ENCODE data around the gene RPL39.
"Not testable (repeated sequence)": the region's sequence is repeated elsewhere in the genome, so short reads cannot be mapped to it uniquely, and the experiment has no call there.

The RPL39 gene

DNA sequence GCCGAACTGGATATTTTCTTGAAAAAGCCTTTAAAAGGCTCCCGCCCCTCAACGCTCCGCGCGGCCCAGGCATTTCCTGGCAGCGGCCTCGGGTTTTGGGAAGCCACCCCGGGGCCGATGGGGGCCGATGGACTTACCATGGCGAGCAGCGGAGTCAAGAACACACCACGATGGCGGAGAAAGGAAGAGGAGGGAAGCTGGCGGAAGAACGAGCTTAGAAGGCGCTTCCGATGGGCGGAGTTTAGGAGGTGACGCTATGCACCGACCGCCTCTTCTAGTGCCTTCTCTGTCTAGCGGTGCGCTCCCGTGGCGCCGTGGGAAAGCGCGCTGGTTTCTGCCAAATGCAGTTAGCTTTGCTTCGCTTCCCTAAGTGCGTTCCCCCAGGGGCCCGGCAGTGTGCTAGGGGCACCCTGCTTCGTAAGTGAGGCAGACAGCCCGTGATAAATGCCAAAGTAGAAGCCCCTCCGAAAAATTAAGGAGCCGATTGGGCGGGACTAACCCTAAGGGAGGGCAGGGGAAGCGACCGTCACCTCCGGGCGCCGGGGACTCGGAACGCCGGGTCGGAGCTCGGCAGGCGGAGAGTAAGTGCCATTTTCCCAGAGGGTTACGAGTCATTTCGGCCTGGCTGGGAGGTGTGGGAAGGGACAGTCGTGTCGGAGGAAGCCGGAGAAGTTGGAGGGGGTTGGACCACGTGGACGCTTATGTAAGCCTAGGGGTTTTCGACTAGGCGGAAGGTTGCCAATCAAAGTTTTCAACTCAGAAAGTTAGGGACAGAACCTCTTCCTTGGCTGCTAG lies at the start of gene RPL39:
TSS of gene RPL39 (minus strand) at position 194 of the 795 bp plus-strand sequence. CDS start at position 140, 54 bp downstream.
- peak within 1 kb of the TSS; percentile 75 for H3K4me3 ChIP-seq (ENCODE audit: low read length)
- TF ChIP-seq, protein P1, sequence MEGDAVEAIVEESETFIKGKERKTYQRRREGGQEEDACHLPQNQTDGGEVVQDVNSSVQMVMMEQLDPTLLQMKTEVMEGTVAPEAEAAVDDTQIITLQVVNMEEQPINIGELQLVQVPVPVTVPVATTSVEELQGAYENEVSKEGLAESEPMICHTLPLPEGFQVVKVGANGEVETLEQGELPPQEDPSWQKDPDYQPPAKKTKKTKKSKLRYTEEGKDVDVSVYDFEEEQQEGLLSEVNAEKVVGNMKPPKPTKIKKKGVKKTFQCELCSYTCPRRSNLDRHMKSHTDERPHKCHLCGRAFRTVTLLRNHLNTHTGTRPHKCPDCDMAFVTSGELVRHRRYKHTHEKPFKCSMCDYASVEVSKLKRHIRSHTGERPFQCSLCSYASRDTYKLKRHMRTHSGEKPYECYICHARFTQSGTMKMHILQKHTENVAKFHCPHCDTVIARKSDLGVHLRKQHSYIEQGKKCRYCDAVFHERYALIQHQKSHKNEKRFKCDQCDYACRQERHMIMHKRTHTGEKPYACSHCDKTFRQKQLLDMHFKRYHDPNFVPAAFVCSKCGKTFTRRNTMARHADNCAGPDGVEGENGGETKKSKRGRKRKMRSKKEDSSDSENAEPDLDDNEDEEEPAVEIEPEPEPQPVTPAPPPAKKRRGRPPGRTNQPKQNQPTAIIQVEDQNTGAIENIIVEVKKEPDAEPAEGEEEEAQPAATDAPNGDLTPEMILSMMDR (IDR thresholded peaks at IDR 0.05; ENCODE audit: insufficient read depth, low read depth, low read length, missing control alignments), result no peak
- peak; percentile 89 for DNase-seq (ENCODE audit: low read depth)

DNA sequence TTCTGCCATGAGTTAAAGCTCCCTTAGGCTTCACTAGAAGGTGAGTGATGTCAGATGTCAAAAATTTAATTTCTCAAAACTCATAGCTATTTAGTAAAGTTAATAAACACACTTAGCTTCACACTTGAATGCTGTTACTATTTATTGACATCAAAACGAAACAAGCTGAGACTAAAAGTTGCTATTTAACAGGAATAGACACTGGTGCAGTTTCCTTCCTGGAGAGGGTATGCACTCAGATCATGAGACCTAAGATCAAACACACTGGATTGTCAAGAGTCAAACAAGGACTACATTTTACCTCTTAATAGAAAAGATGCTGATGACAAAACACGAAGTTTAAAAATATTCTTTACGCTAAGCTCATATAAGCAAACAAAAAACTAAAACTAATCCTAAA lies 42.5 kb upstream of the RPL39 start:
- TF ChIP-seq, protein P1 (IDR thresholded peaks at IDR 0.05; ENCODE audit: insufficient read depth, low read depth, low read length, missing control alignments), result no peak
- no peak for DNase-seq (ENCODE audit: low read depth)
- H3K4me3 ChIP-seq (ENCODE audit: low read length), result no peak overlapping the region

DNA sequence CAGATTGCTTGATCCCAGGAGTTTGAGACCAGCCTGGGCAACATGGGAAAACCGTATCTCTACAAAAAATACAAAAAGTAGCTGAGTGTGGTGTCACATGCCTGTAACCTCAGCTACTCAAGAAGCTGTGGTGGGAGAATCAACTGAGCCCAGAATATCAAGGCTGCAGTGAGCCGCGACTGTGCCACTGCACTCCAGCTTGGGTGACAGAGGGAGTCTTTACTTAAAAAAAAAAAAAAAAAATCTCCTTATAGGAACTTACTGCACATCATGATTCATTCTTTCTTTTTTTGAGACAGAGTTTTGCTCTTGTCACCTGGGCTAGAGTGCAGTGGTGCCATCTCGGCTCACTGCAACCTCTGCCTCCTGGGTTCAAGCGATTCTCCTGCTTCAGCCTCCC lies 37.0 kb upstream of the RPL39 start:
- no peak for DNase-seq (ENCODE audit: low read depth)
- TF ChIP-seq, protein P1 (IDR thresholded peaks at IDR 0.05; ENCODE audit: insufficient read depth, low read depth, low read length, missing control alignments), result no peak
- no peak overlapping the region for H3K4me3 ChIP-seq (ENCODE audit: low read length)

DNA sequence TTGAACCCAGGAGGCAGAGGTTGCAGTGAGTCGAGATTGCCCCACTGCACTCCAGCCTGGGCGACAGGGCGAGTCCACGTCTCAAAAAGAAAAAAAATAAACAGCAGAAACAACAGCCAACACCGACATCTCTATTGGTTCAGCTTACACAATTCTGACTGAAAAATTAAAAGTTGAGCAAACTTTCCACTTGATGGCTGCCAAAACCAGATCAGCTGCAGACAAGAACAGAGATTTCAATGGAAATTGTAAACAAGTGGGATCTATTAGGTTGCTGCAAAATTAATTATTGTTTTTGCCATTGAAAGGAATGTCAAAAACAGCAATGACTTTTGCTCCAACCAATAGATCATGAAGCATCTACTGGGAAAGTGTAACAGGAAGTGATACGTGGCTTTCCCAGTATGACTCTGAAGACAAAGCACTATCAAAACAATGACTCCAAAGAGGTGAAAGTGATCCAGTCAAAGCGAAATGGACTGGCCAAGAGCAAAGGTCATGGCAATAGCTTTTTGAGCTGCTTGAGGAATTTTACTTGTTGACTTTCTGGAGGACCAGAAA lies 35.0 kb upstream of the RPL39 start:
- no peak overlapping the region for H3K4me3 ChIP-seq (ENCODE audit: low read length)
- peak; percentile 7 for DNase-seq (ENCODE audit: low read depth)
- TF ChIP-seq, protein P1 (IDR thresholded peaks at IDR 0.05; ENCODE audit: insufficient read depth, low read depth, low read length, missing control alignments), result no peak

DNA sequence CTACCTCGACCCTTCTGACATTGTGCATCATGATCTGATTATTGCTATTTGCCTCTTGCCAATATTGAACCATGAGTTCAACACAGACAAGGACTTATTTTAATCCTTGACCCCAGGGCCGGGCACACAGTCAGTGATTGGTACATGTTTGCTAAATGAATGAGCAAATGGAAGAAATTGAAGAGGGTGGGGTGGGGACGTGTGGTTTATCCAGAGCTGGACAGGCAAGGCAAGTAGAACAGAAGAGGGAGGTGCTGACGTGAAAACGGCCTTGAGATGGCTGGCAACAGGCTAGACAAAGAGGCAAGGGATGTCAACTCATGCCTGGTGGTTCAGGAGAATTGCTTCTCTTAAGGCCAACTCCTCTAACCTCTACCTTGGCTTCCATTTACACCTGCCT lies 32.8 kb upstream of the RPL39 start:
- not testable (repeated sequence) for H3K4me3 ChIP-seq (ENCODE audit: low read length); DNase-seq (ENCODE audit: low read depth)

DNA sequence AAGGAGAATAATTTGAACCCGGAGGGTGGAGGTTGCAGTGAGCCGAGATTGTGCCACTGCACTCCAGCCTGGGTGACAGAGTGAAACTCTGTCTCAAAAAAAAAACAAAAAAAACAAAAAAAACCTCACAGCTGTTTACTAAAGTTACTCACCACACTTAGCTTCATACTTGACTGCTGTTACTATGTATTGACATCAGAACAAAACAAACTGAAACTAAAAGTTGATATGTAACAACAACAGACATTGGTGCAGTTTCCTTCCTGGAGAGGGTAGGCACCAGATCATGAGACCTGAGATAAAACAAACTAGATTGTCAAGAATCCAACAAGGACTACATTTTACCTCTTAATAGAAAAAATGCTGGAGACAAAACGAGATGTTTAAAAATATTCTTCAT lies 30.3 kb upstream of the RPL39 start:
- H3K4me3 ChIP-seq (ENCODE audit: low read length); DNase-seq (ENCODE audit: low read depth): not testable (repeated sequence)

DNA sequence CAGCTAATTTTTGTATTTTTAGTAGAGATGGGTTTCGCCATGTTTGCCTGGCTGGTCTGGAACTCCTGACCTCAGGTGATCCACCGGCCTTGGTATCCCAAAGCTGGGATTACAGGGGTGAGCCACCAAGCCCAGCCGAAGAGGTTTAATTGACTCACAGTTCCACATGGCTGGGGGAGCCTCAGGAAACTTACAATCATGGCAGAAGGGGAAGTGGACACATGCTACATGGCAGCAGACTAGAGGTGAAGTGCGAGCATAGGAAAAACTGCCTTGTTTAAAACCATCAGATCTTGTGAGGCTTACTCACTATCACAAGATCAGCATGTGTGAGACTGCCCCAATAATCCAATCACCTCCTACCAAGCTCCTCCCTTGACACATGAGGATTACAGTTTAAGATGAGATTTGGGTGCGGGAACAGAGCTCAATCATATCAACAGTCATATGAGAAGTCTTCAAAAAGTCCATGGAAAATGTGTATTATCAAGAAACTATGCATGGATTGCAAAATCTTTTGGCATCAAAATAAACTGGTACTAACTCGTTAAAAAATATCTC lies 25.8 kb upstream of the RPL39 start:
- TF ChIP-seq, protein P1 (IDR thresholded peaks at IDR 0.05; ENCODE audit: insufficient read depth, low read depth, low read length, missing control alignments), result no peak
- no peak for DNase-seq (ENCODE audit: low read depth)
- no peak overlapping the region for H3K4me3 ChIP-seq (ENCODE audit: low read length)

DNA sequence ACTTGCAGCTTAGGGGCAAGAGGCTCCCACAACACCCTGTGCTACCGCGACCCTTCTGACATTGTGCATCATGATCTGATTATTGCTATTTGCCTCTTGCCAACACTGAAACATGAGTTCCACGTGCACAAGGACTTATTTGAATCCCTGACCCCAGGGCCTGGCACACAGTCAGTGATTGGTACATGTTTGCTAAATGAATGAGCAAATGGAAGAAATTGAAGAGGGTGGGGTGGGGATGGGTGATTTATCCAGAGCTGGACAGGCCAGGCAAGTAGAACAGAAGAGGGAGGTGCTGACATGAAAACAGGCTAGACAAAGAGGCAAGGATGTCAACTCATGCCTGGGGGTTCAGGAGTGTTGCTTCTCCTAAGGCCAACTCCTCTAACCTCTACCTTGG lies 24.9 kb upstream of the RPL39 start:
- DNase-seq (ENCODE audit: low read depth), result peak; percentile 30
- TF ChIP-seq, protein P1 (IDR thresholded peaks at IDR 0.05; ENCODE audit: insufficient read depth, low read depth, low read length, missing control alignments), result no peak
- no peak overlapping the region for H3K4me3 ChIP-seq (ENCODE audit: low read length)

Measured in epithelial cell of esophagus (primary cell).